Measurements from ENCODE around the gene RPL9. TPM values are rescaled to one million over a fixed set of nuclear protein-coding genes. Genes with fewer than 3 reads are reported as not detected.

Gene RPL9
- total and polyA plus RNA-seq, 4 donors = 963 to 3,293 (median 2,175) TPM

- H3K9me3 ChIP-seq (ENCODE audit: control insufficient read depth in 4 of 4, insufficient read depth in 3 of 4, low read length in 3 of 4) = no peaks in the 10 kb centered on the region
- 91 to 94% methylated on average over 6 of the region's 6 CpGs for WGBS, 2 donors
These were observed 6.4 kb downstream of the RPL9 start for GRCh38 chr4:39452153-39452859.

DNA sequence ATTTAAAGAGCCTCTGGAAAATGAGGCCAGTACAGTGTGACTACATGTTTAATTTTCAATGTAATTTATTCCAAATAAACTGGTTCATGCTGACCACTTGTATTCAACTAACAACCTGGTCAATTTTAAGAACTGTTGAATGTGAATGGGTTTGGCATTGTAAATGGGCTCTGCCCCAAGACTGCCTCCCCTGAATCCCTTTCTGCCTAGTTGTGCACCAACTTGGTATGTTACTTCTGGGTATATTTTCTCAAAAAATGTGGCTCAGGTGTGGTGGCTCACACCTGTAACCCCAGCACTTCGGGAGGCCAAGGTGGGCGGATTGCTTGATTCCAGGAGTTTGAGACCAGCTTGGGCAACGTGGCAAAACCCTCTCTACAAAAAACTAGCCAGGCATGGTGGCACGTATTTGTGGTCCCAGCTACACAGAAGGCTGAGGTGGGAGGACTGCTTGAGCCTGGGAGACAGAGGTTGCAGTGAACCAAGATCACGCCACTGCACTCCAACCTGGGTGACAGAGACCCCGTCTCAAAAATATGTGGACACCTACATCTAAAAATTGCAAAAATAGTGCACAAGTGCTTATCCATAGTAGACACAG, 7.2 kb downstream of the RPL9 start:
- TF ChIP-seq, protein P1, sequence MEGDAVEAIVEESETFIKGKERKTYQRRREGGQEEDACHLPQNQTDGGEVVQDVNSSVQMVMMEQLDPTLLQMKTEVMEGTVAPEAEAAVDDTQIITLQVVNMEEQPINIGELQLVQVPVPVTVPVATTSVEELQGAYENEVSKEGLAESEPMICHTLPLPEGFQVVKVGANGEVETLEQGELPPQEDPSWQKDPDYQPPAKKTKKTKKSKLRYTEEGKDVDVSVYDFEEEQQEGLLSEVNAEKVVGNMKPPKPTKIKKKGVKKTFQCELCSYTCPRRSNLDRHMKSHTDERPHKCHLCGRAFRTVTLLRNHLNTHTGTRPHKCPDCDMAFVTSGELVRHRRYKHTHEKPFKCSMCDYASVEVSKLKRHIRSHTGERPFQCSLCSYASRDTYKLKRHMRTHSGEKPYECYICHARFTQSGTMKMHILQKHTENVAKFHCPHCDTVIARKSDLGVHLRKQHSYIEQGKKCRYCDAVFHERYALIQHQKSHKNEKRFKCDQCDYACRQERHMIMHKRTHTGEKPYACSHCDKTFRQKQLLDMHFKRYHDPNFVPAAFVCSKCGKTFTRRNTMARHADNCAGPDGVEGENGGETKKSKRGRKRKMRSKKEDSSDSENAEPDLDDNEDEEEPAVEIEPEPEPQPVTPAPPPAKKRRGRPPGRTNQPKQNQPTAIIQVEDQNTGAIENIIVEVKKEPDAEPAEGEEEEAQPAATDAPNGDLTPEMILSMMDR (IDR thresholded peaks at IDR 0.05; ENCODE audit: control extremely low read depth, extremely low read depth) = no peak
- ATAC-seq (ENCODE audit: insufficient read depth, low FRiP score) = no peak
- Histone ChIP-seq H3K27ac (ENCODE audit: low read depth in 1 of 2, low read length in 1 of 2) (no peak overlapping the region), H3K4me1 (ENCODE audit: control insufficient read depth in 5 of 5, insufficient read depth in 5 of 5, low read length in 5 of 5) (peaks cover 0 to 7% (median 5%) of the 10 kb centered on the region in 5 donors), H3K9ac (ENCODE audit: insufficient read depth in 1 of 2, low read length in 2 of 2) (no peak overlapping the region), H3K27me3 (ENCODE audit: control insufficient read depth in 3 of 3, insufficient read depth in 3 of 3, low read length in 2 of 3) (no peaks in the 10 kb centered on the region), H3K36me3 (ENCODE audit: control insufficient read depth in 4 of 4, insufficient read depth in 4 of 4, low read length in 4 of 4) (peaks cover 14 to 43% (median 29%) of the 10 kb centered on the region in 4 donors), H3K4me3 (no peak overlapping the region), H3K9me3 (ENCODE audit: control insufficient read depth in 4 of 4, insufficient read depth in 3 of 4, low read length in 3 of 4) (no peaks in the 10 kb centered on the region)
- no peak for DNase-seq
- WGBS, 2 donors = 89 to 95% methylated on average over 6 of the region's 6 CpGs

More at GRCh38 chr4:39452153-39452859, 6.4 kb downstream of the RPL9 start:
- Histone ChIP-seq H3K9ac (ENCODE audit: insufficient read depth in 1 of 2, low read length in 2 of 2) (no peak overlapping the region), H3K36me3 (ENCODE audit: control insufficient read depth in 4 of 4, insufficient read depth in 4 of 4, low read length in 4 of 4) (peaks cover 21 to 50% (median 36%) of the 10 kb centered on the region in 4 donors), H3K27me3 (ENCODE audit: control insufficient read depth in 3 of 3, insufficient read depth in 3 of 3, low read length in 2 of 3) (no peaks in the 10 kb centered on the region), H3K4me1 (ENCODE audit: control insufficient read depth in 5 of 5, insufficient read depth in 5 of 5, low read length in 5 of 5) (peaks cover under 1 to 11% (median 5%) of the 10 kb centered on the region in 5 donors), H3K4me3 (no peak overlapping the region), H3K27ac (ENCODE audit: low read depth in 1 of 2, low read length in 1 of 2) (no peak overlapping the region)
- DNase-seq (no peak), ATAC-seq (ENCODE audit: insufficient read depth, low FRiP score) (no peak)
- TF ChIP-seq, protein P1 (IDR thresholded peaks at IDR 0.05; ENCODE audit: control extremely low read depth, extremely low read depth) = no peak

- 39 to 56% methylated on average over 2 of the region's 2 CpGs for WGBS, 2 donors
- DNase-seq (no peak), ATAC-seq (ENCODE audit: insufficient read depth, low FRiP score) (no peak)
- H3K4me3 ChIP-seq = no peak overlapping the region
- H3K36me3 ChIP-seq (ENCODE audit: control insufficient read depth in 4 of 4, insufficient read depth in 4 of 4, low read length in 4 of 4) = peaks cover 11 to 35% (median 24%) of the 10 kb centered on the region in 4 donors
- no peaks in the 10 kb centered on the region for H3K9me3 ChIP-seq (ENCODE audit: control insufficient read depth in 4 of 4, insufficient read depth in 3 of 4, low read length in 3 of 4)
- no peak overlapping the region for H3K9ac ChIP-seq (ENCODE audit: insufficient read depth in 1 of 2, low read length in 2 of 2)
- TF ChIP-seq, protein P1 (IDR thresholded peaks at IDR 0.05; ENCODE audit: control extremely low read depth, extremely low read depth) = no peak
- H3K27me3 ChIP-seq (ENCODE audit: control insufficient read depth in 3 of 3, insufficient read depth in 3 of 3, low read length in 2 of 3) = no peaks in the 10 kb centered on the region
- H3K27ac ChIP-seq (ENCODE audit: low read depth in 1 of 2, low read length in 1 of 2) = no peak overlapping the region
- H3K4me1 ChIP-seq (ENCODE audit: control insufficient read depth in 5 of 5, insufficient read depth in 5 of 5, low read length in 5 of 5) = peaks cover 0 to 7% (median 5%) of the 10 kb centered on the region in 5 donors
These were observed 8.1 kb downstream of the RPL9 start for GRCh38 chr4:39450618-39451017.

Measured in lung (tissue), 12 donors.